ENCODE measurements around the gene RFX2.
"Not testable (repeated sequence)": the region's sequence is repeated elsewhere in the genome, so short reads cannot be mapped to it uniquely, and the experiment has no call there.

DNA sequence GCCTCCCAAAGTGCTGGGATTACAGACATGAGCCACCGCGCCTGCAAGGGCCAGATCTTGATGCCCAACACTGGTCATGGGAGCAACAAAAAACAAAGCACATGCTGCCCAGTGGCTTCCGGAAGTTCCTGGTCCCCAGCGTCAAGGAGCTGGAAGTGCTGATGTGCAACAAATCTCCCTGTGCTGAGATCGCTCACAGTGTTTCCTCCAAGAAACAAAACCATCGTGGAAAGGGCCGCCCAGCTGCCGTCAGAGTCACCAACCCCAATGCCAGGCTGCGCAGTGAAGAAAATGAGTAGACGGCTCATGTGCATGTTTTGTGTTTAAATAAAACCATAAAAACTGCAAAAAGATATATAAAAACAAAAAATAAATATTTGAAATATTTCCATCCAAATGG, 37.1 kb downstream of the RFX2 start:
- TF ChIP-seq, protein P1, sequence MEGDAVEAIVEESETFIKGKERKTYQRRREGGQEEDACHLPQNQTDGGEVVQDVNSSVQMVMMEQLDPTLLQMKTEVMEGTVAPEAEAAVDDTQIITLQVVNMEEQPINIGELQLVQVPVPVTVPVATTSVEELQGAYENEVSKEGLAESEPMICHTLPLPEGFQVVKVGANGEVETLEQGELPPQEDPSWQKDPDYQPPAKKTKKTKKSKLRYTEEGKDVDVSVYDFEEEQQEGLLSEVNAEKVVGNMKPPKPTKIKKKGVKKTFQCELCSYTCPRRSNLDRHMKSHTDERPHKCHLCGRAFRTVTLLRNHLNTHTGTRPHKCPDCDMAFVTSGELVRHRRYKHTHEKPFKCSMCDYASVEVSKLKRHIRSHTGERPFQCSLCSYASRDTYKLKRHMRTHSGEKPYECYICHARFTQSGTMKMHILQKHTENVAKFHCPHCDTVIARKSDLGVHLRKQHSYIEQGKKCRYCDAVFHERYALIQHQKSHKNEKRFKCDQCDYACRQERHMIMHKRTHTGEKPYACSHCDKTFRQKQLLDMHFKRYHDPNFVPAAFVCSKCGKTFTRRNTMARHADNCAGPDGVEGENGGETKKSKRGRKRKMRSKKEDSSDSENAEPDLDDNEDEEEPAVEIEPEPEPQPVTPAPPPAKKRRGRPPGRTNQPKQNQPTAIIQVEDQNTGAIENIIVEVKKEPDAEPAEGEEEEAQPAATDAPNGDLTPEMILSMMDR (IDR thresholded peaks at IDR 0.05), result not testable (repeated sequence)
- not testable (repeated sequence) for TF ChIP-seq POLR2AphosphoS5 (IDR thresholded peaks at IDR 0.05)

Data from breast epithelium (tissue), 3 donors.